Activated CD8-positive, alpha-beta T cell treated with anti-CD3 and anti-CD28 coated beads for 36 hours (primary cell): ENCODE data around the gene TMEM232. TPM values are rescaled to one million over a fixed set of nuclear protein-coding genes. Genes with fewer than 3 reads are reported as not detected.

ENCODE experiments used
- ATAC-seq: fragments of 200-7000 bp; cut with Tn5 transposase; one replicate; pipeline ENCODE4 v1.10.0; 2021; ENCODE audit warnings: mild to moderate bottlenecking, moderate library complexity
- CTCF ChIA-PET: fragments of 350-600 bp; sonication (Branson Sonifier 250); formaldehyde crosslinking; loops from one replicate; lab custom pipeline; 2021; ENCODE audit warnings: antibody characterized with exemption; lab: Charles Lee
- POLR2A ChIA-PET: fragments of 350-600 bp; sonication (Branson Sonifier 250); formaldehyde crosslinking; loops from one replicate; lab custom pipeline; 2021; ENCODE audit warnings: antibody characterized with exemption; lab: Charles Lee
- DNase-seq: peaks from one replicate; pipeline ENCODE4 v3.0.0-alpha.2; 2020
- H3K27ac Mint-ChIP-seq: one replicate; pipeline ENCODE4 v1.8.0; 2021; ENCODE audit warnings: mild to moderate bottlenecking, mixed read lengths
- H3K27me3 Mint-ChIP-seq: one replicate; pipeline ENCODE4 v1.8.0; 2021; ENCODE audit warnings: mixed read lengths
- H3K36me3 Mint-ChIP-seq: one replicate; pipeline ENCODE4 v1.8.0; 2021; ENCODE audit warnings: low read depth, mixed read lengths
- H3K4me1 Mint-ChIP-seq: one replicate; pipeline ENCODE4 v1.8.0; 2021; ENCODE audit warnings: low read depth, mixed read lengths
- H3K4me3 Mint-ChIP-seq: one replicate; pipeline ENCODE4 v1.8.0; 2021; ENCODE audit warnings: mild to moderate bottlenecking, moderate library complexity, mixed read lengths
- H3K9me3 Mint-ChIP-seq: one replicate; pipeline ENCODE4 v1.8.0; 2021; ENCODE audit warnings: mixed read lengths
- CTCF ChIP-seq: fragments of 200-600 bp; IDR thresholded peaks from one replicate; pipeline ENCODE4 v1.8.0; 2022; ENCODE audit warnings: antibody characterized with exemption, mild to moderate bottlenecking
- intact Hi-C: fragments of 100-400 bp; cut with micrococcal nuclease; formaldehyde crosslinking; loops from one replicate; pipeline ENCODE4 v1.10.0; 2022
- total RNA-seq, 2 experiments: library from RNA; stranded (reverse); gene quantifications; one replicate each; pipeline ENCODE4 v1.2.3, GENCODE V29; 2021

The TMEM232 gene
- total RNA-seq, 2 experiments from 2014 or later, result 0.27 to 0.49 TPM

- no peak for ATAC-seq
- H3K9me3 Mint-ChIP-seq, result no peaks in the 10 kb centered on the region
These were observed 323.9 kb downstream of the TMEM232 start for GRCh38 chr5:110402562-110402961.

GRCh38 chr5:110401881-110402280 is 324.6 kb downstream of the TMEM232 start:
- no peak for DNase-seq
- no peak overlapping the region for H3K4me3 Mint-ChIP-seq
- CTCF ChIA-PET, result no interaction called here
- peaks cover 2% of the 10 kb centered on the region for H3K27me3 Mint-ChIP-seq
- H3K27ac Mint-ChIP-seq, result no peak overlapping the region
- TF ChIP-seq CTCF, result no peak
- no peaks in the 10 kb centered on the region for H3K36me3 Mint-ChIP-seq
- H3K9me3 Mint-ChIP-seq, result no peaks in the 10 kb centered on the region
- ATAC-seq, result no peak
- intact Hi-C loops, result no loop called here
- H3K4me1 Mint-ChIP-seq, result no peaks in the 10 kb centered on the region
- POLR2A ChIA-PET, result no interaction called here

More at GRCh38 chr5:110402562-110402961, 323.9 kb downstream of the TMEM232 start:
- POLR2A ChIA-PET, result no interaction called here
- CTCF ChIA-PET, result no interaction called here
- no peaks in the 10 kb centered on the region for H3K36me3 Mint-ChIP-seq
- intact Hi-C loops, result no loop called here
- no peaks in the 10 kb centered on the region for H3K4me1 Mint-ChIP-seq
- DNase-seq, result no peak
- no peak for TF ChIP-seq CTCF
- no peak overlapping the region for H3K27ac Mint-ChIP-seq
- no peak overlapping the region for H3K4me3 Mint-ChIP-seq
- peaks cover 2% of the 10 kb centered on the region for H3K27me3 Mint-ChIP-seq

- no peaks in the 10 kb centered on the region for H3K36me3 Mint-ChIP-seq
These were observed 327.5 kb downstream of the TMEM232 start for GRCh38 chr5:110398951-110399350.

GRCh38 chr5:110397281-110397680 is 329.2 kb downstream of the TMEM232 start:
- no peak for ATAC-seq
- H3K36me3 Mint-ChIP-seq, result no peaks in the 10 kb centered on the region
- no peaks in the 10 kb centered on the region for H3K4me1 Mint-ChIP-seq
- peaks cover 2% of the 10 kb centered on the region for H3K27me3 Mint-ChIP-seq
- intact Hi-C loops, result no loop called here
- TF ChIP-seq CTCF, result no peak
- no peak overlapping the region for H3K4me3 Mint-ChIP-seq
- no peak for DNase-seq
- ChIA-PET POLR2A (no interaction called here), CTCF (no interaction called here)
- no peaks in the 10 kb centered on the region for H3K9me3 Mint-ChIP-seq
- H3K27ac Mint-ChIP-seq, result no peak overlapping the region

More at GRCh38 chr5:110398951-110399350, 327.5 kb downstream of the TMEM232 start:
- Mint-ChIP-seq H3K9me3 (no peaks in the 10 kb centered on the region), H3K4me3 (no peak overlapping the region), H3K27ac (no peak overlapping the region), H3K27me3 (peaks cover 2% of the 10 kb centered on the region), H3K4me1 (no peaks in the 10 kb centered on the region)
- intact Hi-C loops, result no loop called here
- ATAC-seq (no peak), DNase-seq (no peak)
- CTCF ChIA-PET, result no interaction called here
- no peak for TF ChIP-seq CTCF
- POLR2A ChIA-PET, result interaction anchor here (0.6 kb wide), 2 partner anchors 180 to 1579 kb away, joined by 3 read pairs; no protein-coding TSS in a partner anchor

- no peak for TF ChIP-seq CTCF
- POLR2A ChIA-PET, result no interaction called here
These were observed 339.7 kb downstream of the TMEM232 start for GRCh38 chr5:110386782-110387181.

More at GRCh38 chr5:110386782-110387181, 339.7 kb downstream of the TMEM232 start:
- Mint-ChIP-seq H3K27me3 (no peaks in the 10 kb centered on the region), H3K4me3 (no peak overlapping the region), H3K36me3 (no peaks in the 10 kb centered on the region), H3K4me1 (no peaks in the 10 kb centered on the region), H3K27ac (no peak overlapping the region), H3K9me3 (no peaks in the 10 kb centered on the region)
- DNase-seq (no peak), ATAC-seq (no peak)
- CTCF ChIA-PET, result no interaction called here
- intact Hi-C loops, result no loop called here
